Fibroblast of lung (primary cell): Measurements from ENCODE around the gene SLAIN1.

Experiments
- EZH2 ChIP-seq: IDR thresholded peaks from 2 replicates; pipeline ENCODE4 v1.5.1; 2012; ENCODE audit warnings: low read length, control low read depth, mild to moderate bottlenecking; ENCODE audit errors: missing control alignments
- TF ChIP-seq, protein P1 (sequence below), 2 donors: IDR thresholded peaks in 1 of 2; conservative IDR thresholded peaks in 1 of 2; 1 replicate in 1 of 2; 2 replicates in 1 of 2; pipeline ENCODE4 v1.5.1; 2011 to 2012; ENCODE audit warnings: low read length in 2 of 2, control low read depth in 1 of 2, inconsistent platforms in 1 of 2, low read depth in 1 of 2, mild to moderate bottlenecking in 1 of 2

DNA sequence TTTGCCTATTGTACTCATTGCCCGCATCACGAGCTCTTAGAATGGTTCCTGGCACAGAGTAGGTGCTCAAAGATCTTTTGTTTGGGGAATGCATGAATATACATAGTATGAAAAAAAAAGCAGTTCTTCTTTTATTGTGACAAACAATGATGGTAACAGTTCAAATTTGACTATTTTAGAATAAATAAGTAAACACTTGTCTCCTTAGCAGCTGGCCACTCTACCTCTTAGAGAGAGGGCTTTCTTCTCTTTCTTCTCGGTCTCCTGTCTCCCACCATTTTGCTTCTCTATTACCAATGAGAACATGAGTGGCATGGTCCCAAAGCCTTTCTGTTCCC, 639 bp upstream of the SLAIN1 start:
- TF ChIP-seq, protein P1, sequence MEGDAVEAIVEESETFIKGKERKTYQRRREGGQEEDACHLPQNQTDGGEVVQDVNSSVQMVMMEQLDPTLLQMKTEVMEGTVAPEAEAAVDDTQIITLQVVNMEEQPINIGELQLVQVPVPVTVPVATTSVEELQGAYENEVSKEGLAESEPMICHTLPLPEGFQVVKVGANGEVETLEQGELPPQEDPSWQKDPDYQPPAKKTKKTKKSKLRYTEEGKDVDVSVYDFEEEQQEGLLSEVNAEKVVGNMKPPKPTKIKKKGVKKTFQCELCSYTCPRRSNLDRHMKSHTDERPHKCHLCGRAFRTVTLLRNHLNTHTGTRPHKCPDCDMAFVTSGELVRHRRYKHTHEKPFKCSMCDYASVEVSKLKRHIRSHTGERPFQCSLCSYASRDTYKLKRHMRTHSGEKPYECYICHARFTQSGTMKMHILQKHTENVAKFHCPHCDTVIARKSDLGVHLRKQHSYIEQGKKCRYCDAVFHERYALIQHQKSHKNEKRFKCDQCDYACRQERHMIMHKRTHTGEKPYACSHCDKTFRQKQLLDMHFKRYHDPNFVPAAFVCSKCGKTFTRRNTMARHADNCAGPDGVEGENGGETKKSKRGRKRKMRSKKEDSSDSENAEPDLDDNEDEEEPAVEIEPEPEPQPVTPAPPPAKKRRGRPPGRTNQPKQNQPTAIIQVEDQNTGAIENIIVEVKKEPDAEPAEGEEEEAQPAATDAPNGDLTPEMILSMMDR (conservative IDR thresholded peaks at IDR 0.05 in 1 of 2, IDR thresholded peaks at IDR 0.05 in 1 of 2; ENCODE audit: low read depth in 1 of 2, low read length in 2 of 2) = no peak
- TF ChIP-seq EZH2 = no peak
